NCI-H1092 treated with DMSO at 0.1 percent for 48 hours (cell line): ENCODE data around the gene ATG10.
A peak's percentile ranks its signal among the peaks of the same experiment; 100 is the strongest.
"Not testable (repeated sequence)": the region's sequence is repeated elsewhere in the genome, so short reads cannot be mapped to it uniquely, and the experiment has no call there.

ENCODE experiments used
- DNase-seq: peaks from one replicate; lab custom pipeline; 2025; lab: John Stamatoyannopoulos, UW

The ATG10 gene

DNA sequence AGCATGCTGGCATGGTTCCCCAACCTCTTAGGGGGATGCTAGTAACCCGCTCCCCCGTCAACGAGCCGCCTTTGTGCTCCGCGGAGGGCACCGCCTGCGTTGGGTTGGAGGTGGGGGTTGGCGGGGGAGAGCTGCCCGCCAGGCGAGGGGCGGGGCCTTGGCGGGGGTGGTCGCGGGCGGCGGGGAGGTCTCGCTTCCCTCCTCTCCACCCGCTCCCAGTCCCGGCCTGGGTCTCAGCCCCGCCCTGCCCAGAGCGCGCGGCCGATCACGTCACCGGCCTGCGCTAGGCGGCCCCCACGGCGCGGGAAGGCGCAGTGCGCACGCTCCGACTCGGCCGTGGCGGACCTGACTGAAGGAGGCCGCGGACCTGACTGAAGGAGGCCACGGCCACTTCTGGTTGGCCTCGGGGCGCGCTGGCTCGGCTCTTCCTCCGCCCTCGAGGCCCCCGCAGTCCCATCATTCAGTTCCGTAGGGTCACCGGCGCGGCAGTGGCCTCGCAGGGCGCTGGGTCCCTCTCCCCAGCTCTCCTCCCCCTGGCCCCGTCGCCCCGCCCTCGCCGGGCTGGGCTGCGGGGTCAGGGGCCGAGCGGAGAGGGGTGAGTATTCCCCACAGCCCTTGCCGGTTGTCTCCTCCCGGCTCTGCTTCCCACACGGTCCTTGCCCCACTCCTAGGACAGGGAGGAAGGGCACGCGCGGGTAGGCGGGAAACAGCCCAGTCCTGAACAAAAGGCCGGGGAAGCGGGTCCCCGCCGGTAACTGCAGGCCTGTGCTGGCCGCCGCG, at the start of gene ATG10:
Gene ATG10, plus strand, starts transcription at position 312 of the 780 bp plus-strand sequence. CDS start 15,548 bp downstream, outside the sequence.
- peak; percentile 92 for DNase-seq

GRCh38 chr5:81922854-81923279, 49.0 kb upstream of the ATG10 start:
- peak; percentile 38 for DNase-seq

DNA sequence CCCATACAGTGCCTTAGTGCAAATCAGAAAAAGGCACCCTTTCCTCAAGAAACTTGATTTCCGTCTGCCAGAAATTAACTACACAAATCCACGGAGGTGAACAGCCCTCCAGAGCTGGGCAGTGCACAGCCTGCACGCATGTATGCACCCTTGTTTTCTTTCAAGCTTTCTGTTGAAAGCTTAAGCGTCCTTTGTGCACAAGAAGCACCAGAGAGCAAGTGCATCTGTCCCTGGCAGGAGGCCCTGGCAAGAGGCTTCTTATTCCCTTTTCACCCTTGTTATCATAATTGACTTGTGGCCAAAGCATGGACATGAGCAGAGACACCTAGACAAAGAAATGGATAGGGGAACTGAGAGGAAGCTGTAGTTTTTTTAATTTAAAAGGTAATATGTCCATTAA, 47.4 kb upstream of the ATG10 start:
- peak; percentile 69 for DNase-seq

GRCh38 chr5:81925009-81925408, 46.8 kb upstream of the ATG10 start:
- no peak for DNase-seq

- no peak for DNase-seq
Observed at GRCh38 chr5:81925981-81926380, 45.8 kb upstream of the ATG10 start.

DNA sequence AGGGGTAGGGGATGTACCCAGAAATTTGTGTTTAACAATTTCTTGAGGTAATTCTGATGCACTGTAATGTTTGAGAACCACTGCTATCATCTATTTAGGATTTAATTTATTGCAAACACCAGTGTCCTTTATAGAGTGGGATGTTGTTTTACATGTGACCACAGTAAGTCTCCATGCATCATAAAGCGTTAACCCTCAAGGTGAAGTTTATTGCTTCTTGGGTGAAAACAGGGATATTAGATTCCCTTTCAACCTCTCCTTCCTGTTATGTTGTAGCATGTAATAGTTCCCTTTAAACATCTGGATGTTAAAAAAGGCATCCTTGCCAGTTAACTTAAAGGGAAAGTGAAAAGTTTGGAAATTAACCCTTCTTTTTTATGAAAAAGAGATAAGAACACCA, 35.8 kb upstream of the ATG10 start:
- DNase-seq: no peak

DNA sequence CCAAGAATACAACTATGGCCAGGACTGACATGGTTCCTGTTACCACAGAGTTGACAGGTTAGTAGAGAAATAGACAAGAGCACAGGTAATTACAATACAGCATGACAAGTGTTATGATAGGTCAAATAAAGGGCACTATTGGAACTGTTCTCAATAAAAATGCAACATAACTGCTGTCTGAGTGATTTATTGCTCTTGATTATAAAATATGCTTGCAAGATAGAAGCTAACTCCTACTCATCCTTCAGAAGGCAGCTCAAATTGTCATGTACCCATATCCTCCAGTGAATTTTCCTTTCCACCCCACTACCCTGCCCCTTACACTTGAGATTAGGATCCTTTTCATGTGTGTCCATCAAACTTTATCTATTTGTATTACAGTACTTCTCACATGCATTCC, 35.1 kb upstream of the ATG10 start:
- no peak for DNase-seq

GRCh38 chr5:81942746-81943145, 29.1 kb upstream of the ATG10 start:
- no peak for DNase-seq

DNA sequence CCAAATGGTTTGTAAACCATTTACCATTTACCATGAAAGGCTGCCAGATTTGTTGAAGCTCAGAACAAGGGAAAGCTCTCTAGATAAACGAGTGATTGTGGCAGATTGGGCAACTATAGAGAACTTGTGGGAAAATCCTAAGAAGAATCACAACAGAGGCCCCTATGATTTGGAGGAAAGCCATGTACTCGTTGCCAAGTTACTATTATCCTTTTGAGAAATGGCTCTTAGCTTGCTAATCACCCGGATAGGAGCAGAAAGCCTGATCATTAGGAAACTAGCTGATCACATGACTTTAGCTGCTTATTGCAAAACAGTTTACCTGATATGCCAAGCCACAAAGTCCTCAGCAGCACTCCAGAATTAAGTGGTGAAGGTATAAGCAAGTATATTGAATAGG, 23.5 kb upstream of the ATG10 start:
- DNase-seq: no peak

GRCh38 chr5:81949462-81949861, 22.4 kb upstream of the ATG10 start:
- no peak for DNase-seq

DNA sequence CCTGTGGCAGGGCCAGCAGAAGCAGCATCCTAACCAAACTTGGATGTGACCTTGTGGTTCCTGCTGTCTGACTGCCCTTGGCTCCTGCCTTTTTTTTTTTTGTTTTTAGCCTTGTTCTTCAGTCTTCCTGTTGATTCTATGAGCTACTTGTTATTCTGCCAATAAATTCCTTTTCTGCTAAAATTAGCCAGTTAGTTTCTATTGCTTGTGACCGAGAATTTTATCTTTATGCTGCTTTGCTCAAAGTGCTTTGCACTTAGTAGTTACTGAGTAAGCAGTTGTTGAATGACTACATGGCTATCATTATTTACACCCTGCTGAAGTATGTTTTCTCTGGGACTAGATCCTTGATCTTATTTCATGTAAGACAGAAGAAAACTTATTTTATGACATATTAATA, 20.8 kb upstream of the ATG10 start:
- DNase-seq: no peak

GRCh38 chr5:81954796-81955195, 17.0 kb upstream of the ATG10 start:
- not testable (repeated sequence) for DNase-seq

- not testable (repeated sequence) for DNase-seq
Observed at GRCh38 chr5:81958129-81958528, 13.7 kb upstream of the ATG10 start.

GRCh38 chr5:81961651-81962440, 10.0 kb upstream of the ATG10 start:
- no peak for DNase-seq

GRCh38 chr5:81963544-81963943, 8.3 kb upstream of the ATG10 start:
- DNase-seq: no peak

DNA sequence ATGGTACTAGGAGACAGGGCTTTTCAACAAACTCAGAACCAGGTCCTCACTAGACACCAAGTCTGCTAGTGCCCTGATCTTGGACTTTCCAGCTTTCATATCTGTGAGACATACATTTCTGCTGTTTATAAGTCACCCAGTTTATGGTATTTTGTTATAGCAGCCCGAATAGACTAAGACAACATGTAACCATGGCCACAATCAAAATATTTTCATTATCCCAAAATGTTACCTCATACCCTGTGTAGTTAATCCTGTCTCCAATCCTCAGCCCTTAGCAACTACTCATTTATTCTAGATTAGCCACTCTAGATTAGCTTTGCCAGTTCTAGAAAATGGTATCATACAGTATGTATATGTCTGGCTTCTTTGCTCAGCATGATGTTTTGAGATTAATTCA, 6.3 kb upstream of the ATG10 start:
- no peak for DNase-seq

DNA sequence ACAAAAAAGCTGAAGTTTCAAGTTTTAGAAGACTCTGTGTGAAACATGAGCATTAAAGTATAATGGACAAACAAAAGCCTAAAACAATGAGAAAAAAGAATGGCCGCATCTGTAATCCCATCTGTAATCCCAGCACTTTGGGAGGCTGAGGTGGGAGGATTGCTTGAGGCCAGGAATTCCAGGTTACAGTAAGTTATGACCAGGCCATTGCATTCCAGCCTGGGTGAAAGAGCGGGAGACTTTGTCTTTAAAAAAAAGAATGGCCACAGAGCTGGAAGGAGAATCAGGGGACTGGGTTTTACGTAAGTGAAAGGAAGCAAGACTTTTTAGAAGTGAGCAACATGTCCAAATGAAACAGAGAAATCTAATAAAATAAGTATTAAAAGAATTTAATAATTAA, 2.6 kb upstream of the ATG10 start:
- DNase-seq: no peak

- no peak for DNase-seq
Observed at GRCh38 chr5:81969912-81970311, 1.9 kb upstream of the ATG10 start.

DNA sequence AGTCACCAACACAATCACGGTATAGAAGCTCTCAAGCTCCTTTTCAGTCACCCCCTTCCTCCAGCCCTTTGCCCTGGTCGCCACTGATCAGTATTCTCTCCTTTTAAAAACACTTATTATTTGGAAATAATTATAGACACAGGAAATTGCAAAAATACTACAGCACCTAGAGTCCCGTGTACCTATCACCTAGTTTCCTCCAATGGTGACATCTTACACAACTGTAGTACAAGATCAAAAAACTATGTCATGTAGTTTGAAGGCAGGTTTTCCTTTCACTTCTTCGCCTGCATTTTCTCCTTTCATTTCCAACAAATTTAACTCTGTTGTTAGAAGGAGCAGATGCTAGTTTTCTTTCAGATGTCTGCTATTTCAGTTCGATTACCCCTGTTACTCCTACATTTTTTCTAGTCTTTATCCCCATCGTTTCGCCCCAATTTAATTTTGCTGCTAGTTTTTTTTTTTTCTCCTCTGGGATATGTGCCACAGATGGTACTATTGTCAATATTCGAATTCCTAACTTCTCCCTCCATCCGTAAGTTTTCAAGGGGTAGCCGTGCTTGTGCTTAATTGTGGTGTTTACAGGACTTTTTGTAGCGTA, 612 bp upstream of the ATG10 start:
- peak; percentile 69 for DNase-seq

GRCh38 chr5:81972492-81972783, 615 bp downstream of the ATG10 start:
- no peak for DNase-seq

DNA sequence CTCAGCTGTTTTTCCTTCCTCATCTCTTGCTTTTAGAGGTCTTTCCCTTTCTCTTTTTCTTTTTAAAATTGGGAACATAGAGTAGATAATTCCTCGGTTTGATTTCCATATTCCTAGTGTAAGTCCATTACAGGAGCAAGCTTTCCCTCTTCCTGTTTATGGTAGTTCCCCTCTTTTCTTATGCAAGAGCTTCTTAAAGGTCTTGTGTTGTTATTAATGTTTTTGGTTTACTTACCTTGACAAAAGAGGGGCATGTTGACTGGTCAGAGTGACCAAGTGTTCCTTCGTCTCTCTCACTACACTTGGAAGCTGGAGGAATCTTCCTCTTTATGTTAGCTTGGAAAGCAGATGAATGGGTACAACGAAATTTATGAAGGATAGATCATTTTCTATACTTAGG, 8.3 kb downstream of the ATG10 start:
- DNase-seq: no peak

GRCh38 chr5:81980598-81981260, 8.9 kb downstream of the ATG10 start:
- no peak for DNase-seq
